Ammon's horn (tissue), 1 donor: ENCODE results near the gene AMH.
A peak's percentile ranks its signal among the peaks of the same experiment; 100 is the strongest.

ENCODE experiments used
- DNase-seq: peaks from one replicate; pipeline ENCODE4 v3.0.0-alpha.2; 2016; ENCODE audit warnings: low spot score

The AMH gene

DNA sequence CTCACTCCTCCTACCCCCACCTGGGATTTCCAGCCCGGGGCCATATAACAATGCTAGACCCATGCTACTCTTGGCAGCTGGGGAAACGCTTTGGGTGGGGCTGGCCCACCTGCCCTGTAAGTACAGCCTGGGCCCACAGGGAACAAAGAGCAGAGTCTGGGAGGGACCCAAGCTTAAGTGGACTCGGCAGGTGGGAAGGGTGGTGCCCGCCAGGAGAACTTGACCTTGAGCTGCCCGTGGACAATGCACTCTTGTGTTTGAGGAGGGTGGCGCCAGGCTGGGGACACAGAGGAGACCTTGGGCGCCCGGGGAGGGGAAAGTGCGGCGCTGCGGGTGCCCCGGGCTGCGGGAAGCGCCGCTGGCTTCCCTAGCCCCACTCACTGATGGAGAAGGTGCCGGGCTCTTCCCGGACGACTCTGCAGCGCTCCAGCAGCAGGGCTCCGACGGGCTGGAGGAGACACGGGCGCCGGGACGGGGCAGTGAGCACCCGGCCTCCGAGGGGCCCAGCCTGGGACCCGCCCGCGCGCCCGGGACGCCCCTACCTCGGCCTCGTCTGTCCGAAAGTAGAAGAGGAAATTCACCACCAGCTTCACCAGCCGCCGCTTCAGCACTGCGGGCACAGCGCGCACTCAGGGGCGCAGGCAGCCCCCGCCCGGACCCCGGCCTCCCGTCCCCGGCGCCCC, 13.6 kb upstream of the AMH start:
- no peak for DNase-seq

DNA sequence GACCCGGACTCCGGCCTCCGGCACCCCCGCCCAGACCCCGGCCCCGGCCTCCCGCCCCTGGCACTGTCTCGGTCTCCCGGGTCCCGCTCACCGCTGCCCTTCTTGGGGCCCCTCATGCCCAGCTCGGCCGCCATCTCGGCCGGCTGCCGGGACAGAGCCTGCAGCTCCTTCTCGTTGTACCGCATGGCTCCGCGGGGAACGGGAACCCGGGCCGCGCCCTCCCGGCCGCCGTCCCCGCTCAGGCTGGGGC, 13.1 kb upstream of the AMH start:
- DNase-seq, result no peak

- peak; percentile 97 for DNase-seq
Observed at GRCh38 chr19:2236314-2237050, 12.6 kb upstream of the AMH start, which contains the start of the genes PLEKHJ1 and SF3A2. PLEKHJ1 (minus strand) TSS chr19:2236329; CDS start chr19:2236248, 81 bp downstream. SF3A2 (plus strand) TSS chr19:2236824; CDS start chr19:2243419, 6,595 bp downstream.

- DNase-seq, result no peak
Observed at GRCh38 chr19:2237051-2237868, 11.9 kb upstream of the AMH start.

DNA sequence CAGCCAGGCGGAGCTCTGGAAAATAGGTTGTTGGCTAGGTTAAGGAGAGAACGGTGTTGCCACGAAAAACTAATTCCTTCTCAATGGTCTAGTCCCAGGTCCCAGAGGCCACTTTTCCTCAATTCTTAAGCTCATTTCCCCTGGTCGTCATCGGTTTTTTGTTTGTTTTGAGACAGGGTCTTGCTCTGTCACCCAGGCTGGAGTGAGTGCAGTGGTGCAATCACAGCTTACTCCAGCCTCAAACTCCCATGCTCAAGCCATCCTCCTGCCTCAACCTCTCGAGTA, 11.3 kb upstream of the AMH start:
- DNase-seq, result no peak

DNA sequence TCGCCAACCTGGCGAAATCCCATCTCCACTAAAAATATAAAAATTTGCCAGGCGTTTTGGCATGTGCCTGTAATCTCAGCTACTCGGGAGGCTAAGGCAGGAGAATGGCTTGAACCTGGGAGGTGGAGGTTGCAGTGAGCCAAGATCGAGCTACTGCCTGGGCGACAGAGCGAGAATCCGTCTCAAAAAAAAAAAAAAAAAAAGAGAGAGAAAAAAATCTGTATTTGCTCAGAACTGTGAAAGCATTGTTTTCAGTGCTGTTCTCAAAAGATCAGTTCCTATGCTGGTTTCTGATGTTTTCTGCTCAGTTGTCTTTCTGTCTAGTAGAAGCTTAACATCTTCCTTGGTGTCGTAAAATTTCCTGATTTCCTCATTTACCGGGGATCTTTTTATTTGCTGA, 9.9 kb upstream of the AMH start:
- no peak for DNase-seq

DNA sequence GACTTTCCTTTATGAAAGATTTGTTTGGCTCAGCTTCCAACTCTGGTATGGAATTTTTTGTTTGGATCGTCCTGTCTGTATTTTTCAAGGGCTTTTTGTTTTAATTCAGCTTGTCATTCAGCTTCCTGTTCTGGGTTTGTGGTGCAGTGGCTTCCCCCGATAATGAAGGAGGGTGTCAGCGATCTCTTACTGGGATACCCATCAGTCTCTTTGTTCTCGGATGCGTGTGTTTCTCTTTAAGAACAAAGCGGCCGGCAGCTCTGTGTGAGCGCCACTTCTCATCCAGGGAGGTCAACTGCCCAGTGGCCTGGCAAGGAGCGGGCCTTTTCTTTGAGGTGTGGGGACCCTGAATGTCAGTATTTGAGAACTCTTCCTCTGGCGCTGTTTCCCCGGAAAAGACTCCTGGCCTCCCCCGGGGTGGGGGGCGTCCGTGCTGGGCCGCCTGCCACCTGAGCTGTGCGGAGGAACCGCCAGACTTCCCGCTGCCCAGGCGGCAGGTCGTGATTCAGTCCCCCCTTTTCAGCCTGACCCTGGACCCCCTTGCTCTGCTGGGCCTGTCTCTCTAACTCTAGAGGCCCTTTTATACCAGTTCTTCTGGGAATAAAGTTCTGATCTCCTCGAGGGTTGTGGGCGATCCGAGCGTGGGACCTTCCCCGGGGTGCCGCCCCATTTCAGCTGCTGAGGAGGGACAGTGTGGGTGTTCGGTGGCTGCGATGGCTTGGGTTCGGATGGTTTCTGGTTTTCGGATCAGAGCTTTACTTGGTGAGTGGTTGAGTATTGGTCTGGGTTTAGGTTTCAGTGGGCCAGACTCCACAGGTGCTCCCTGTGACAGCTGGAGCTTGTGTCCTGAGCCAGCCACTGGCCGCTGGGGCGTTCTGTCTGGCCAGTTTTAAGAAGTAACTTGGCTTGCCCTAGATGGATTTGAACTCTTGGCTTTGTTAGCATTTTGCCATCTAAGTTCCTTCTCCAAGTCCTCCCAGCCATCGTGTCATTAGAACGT, 9.1 kb upstream of the AMH start:
- peak; percentile 35 for DNase-seq

GRCh38 chr19:2240881-2241760, 8.0 kb upstream of the AMH start:
- DNase-seq, result no peak

DNA sequence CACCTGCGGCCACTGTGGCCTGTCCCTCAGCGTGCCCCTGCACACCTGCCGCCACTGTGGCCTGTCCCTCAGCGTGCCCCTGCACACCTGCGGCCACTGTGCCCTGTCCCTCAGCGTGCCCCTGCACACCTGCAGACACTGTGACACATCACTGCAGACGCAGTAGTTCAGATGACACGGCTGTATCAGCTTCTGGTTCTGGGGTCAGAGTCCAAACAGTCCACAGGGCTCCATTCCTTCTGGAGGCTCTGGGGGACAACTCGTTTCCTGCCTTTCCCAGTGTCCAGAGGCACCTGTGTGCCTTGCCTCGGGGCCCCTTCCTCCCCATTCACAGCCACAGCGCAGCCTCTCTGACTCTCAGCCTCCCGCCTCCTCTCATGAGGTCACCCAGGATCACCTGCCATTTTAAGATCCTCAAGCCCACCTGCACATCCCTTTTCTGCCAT, 7.0 kb upstream of the AMH start:
- no peak for DNase-seq

GRCh38 chr19:2242816-2243215, 6.3 kb upstream of the AMH start:
- DNase-seq, result no peak

DNA sequence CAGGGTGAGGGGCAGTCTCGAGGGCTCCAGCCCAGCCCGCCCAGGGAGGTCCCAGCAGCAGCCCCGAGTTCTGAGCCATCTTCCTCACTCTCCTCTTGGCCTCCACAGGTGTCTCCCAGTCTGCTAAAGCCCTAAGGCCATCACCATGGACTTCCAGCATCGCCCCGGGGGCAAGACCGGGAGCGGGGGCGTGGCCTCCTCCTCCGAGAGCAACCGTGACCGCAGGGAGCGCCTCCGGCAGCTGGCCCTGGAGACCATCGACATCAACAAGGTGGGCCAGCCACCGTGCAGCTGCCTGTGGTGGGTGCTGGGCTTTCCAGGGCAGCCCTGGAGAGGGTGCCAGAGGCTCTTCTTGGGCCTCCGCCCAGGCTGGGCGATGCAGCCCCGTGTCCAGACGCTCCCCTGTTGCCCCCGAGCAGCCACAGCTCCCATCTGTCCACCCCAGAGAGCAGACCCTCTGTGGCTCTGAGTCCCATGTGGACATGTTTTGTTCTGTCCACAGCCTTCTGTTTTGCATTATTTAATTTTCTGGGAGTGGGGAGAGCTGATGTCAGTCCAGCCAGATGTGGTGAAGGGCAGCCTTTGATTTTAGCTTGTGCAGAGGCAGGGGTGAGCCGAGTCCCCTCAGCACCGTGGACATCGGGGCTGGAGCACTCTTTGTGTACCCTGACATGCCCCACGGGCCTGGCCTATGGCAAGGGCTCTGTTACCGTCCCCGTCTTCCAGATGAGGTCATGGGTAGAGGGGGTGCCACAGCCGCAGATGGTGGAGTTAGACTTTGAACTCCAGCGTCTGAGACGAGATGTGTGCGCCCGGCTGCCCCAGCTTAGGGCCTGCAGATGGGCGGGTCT, 5.6 kb upstream of the AMH start:
- no peak for DNase-seq

DNA sequence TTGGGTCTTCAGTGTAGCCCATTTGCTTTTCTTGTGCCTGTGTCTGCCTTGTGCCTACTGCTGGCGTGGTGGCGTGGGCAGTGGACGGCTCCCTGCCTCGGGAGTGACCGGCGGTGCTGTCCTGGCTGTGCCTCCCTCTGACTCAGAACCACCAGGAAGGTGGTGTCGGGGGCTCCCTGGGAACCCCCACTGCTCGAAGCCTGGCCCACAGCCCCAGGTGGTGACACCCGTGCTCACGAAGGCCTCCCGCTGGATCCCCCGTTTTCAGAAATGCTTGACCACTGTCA, 5.1 kb upstream of the AMH start:
- DNase-seq, result no peak

DNA sequence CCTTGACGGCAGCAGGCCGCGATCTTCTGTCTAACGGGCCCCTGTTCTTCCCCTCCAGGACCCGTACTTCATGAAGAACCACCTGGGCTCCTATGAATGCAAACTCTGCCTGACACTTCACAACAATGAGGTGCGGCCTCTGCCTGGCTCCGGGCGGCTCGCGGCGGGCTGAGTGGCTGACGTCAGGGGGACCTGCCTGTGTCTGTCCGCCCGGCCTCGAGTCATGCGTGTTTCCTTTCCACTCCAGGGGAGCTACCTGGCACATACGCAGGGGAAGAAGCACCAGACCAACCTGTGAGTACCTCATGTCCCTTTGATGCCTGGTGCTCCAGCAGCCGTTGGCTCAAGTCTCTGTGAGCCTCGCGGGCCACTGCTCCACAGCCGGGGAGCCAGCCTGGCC, 4.6 kb upstream of the AMH start:
- DNase-seq, result no peak

DNA sequence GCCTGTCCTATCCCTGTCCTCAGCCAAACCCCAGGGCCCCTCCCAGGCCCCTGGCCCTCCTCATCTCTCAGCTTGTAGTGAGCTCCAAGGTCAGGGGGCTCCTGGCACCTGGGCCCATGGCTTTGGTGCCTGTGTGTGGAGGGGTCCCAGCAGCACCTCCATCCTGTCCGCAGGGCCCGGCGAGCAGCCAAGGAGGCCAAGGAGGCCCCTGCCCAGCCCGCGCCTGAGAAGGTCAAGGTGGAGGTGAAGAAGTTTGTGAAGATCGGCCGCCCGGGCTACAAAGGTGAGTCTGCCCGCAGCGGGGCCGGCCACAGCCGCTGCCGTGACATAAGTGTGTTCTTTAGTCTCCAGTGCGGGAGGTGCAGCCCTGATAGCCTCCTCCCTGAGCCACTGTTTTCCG, 3.9 kb upstream of the AMH start:
- no peak for DNase-seq

DNA sequence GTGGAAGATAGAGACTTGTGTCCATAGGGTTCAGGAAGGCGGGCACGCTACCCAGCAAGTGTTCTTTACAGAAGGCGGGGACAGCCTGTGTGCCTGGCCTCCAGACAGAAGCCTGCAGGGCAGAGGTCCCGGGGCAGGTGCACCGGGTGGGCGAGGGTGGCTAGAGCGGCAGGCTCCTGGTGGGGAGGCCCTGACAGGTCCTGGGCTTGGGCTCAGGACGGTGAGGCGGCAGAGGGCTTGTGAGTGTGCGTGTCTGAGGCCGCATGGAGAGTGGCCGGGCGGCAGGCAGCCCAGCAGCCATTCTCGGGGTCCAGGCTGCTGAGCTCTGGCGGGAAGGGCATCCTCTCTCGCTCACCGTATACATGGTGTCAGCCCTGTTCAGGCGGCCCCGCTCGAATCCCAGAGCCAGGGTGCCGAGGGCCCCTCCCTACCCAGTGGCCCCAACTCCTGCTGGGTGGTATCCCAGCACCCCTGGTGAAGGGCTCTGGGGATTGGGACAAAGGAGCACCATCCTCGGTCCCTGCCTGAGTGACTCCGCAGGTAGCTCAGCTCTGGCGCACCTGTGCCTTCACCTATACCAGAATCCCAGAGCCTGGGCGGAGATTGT, 3.0 kb upstream of the AMH start:
- no peak for DNase-seq

DNA sequence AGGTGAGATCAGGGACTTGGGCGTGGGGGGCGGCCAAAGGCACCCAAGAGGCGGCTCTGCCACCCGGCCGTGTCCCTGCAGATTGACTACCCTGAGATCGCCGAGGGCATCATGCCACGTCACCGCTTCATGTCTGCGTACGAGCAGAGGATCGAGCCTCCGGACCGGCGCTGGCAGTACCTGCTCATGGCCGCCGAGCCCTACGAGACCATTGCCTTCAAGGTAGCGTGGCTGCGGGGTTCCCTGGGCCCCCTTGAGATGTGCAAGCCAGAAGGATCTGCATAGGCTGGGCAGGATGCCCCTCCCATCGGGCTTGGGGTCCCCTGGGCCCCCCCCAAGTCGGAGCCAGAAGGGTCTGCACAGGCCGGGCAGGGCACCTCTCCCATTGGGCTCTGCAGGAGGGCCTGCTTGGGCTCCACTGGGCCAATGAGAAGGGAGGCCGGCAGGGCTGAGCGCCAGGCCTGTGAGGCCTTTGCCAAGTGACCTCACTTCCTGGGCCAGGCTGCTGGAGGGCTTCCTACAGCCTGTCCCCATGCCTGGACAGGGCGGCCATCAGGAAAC, 2.2 kb upstream of the AMH start:
- peak; percentile 55 for DNase-seq

DNA sequence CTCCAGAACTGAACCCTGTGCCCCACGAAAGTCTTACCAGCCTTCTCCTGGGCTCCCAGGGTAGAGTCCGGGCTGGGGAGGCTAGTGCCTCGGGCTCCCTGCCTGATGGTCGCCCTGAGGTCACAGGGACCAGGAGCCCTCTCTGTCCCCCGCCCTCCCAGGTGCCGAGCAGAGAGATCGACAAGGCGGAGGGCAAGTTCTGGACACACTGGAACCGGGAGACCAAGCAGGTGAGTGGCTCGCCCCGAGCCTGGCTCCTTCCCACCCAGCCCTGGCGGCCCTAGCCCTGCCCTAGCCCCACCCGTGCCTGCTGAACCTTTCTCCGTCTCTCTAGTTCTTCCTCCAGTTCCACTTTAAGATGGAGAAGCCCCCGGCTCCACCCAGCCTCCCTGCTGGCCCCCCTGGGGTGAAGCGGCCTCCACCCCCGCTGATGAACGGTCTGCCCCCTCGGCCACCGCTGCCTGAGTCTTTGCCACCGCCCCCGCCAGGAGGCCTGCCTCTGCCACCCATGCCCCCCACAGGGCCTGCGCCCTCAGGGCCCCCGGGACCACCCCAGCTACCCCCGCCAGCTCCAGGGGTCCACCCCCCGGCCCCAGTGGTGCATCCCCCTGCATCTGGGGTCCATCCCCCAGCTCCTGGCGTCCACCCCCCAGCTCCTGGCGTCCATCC, 1.6 kb upstream of the AMH start:
- no peak for DNase-seq

DNA sequence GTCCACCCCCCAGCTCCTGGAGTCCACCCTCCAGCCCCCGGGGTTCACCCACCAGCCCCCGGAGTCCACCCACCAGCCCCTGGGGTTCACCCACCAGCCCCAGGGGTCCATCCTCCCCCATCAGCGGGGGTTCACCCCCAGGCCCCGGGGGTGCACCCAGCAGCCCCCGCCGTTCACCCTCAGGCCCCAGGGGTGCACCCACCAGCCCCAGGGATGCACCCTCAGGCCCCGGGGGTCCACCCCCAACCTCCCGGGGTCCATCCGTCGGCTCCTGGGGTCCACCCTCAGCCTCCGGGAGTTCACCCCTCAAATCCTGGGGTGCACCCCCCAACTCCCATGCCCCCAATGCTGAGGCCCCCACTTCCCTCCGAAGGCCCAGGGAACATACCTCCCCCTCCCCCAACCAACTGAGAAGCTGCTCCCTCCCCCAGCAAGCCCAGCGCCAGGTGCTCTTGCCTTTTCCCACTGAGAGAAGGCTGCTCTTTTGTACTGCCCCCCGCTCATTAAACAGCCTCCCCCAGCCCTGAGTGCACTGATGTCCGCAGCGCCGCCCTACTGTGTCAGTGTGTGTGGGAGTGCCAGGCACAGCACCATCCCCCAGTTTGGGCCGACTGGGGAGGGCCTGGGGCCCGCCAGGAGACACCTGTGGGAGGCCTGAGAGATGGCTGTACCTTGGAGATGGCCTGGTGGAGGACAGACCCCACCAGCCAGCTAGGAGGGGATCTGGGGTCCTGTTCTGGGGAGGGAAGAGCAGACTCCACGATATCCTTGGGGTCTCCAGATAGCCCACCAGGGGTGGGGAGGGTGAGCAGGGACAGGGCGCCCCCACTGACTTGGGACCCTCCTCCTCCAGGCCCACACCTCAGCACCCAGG, 750 bp upstream of the AMH start:
- no peak for DNase-seq
